ENCODE results near the gene SNX12.
"Not testable (repeated sequence)": the region's sequence is repeated elsewhere in the genome, so short reads cannot be mapped to it uniquely, and the experiment has no call there.

SNX12 gene

GRCh38 chrX:71053217-71053621, 14.9 kb downstream of the SNX12 start:
- H3K4me3 ChIP-seq (ENCODE audit: low read depth, low read length) = peak overlapping the region; percentile 31
- DNase-seq (ENCODE audit: low read depth, low spot score) = peak; percentile 19
- in situ Hi-C loops (cut with HindIII; ENCODE audit: low sequenced_read_pairs) = no loop called here
- TF ChIP-seq, protein P1, sequence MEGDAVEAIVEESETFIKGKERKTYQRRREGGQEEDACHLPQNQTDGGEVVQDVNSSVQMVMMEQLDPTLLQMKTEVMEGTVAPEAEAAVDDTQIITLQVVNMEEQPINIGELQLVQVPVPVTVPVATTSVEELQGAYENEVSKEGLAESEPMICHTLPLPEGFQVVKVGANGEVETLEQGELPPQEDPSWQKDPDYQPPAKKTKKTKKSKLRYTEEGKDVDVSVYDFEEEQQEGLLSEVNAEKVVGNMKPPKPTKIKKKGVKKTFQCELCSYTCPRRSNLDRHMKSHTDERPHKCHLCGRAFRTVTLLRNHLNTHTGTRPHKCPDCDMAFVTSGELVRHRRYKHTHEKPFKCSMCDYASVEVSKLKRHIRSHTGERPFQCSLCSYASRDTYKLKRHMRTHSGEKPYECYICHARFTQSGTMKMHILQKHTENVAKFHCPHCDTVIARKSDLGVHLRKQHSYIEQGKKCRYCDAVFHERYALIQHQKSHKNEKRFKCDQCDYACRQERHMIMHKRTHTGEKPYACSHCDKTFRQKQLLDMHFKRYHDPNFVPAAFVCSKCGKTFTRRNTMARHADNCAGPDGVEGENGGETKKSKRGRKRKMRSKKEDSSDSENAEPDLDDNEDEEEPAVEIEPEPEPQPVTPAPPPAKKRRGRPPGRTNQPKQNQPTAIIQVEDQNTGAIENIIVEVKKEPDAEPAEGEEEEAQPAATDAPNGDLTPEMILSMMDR (IDR thresholded peaks at IDR 0.05; ENCODE audit: low read depth, low read length) = no peak

DNA sequence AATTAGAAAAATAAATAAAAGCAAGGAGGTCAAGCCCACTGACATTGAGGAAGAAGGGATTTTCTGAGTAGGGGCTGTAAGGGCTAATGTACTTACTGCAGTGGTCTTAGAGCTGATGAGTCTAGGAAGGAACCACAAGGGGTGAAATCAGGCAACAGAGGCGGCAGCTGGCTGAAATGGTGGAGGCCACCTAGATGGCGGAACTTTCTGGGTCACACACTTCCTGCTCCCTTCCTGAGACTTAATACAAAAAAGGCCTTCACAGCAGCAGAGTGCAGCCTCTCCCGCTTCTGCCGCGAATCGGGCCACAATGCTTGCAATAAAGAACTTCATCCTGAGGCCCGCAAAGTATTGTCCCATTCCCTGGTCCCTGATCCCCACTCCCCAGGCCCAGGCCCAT, 15.4 kb downstream of the SNX12 start:
- in situ Hi-C loops (cut with HindIII; ENCODE audit: low sequenced_read_pairs) = no loop called here
- H3K4me3 ChIP-seq (ENCODE audit: low read depth, low read length) = peak overlapping the region; percentile 31

GRCh38 chrX:71047891-71048290, 20.2 kb downstream of the SNX12 start:
- H3K4me3 ChIP-seq (ENCODE audit: low read depth, low read length); in situ Hi-C loops (cut with HindIII; ENCODE audit: low sequenced_read_pairs); DNase-seq (ENCODE audit: low read depth, low spot score): not testable (repeated sequence)

More for the DNA sequence above, 15.4 kb downstream of the SNX12 start:
- no peak for DNase-seq (ENCODE audit: low read depth, low spot score)
- TF ChIP-seq, protein P1 (IDR thresholded peaks at IDR 0.05; ENCODE audit: low read depth, low read length) = no peak

- in situ Hi-C loops (cut with HindIII; ENCODE audit: low sequenced_read_pairs) = no loop called here
- TF ChIP-seq, protein P1 (IDR thresholded peaks at IDR 0.05; ENCODE audit: low read depth, low read length) = no peak
- peak; percentile 12 for DNase-seq (ENCODE audit: low read depth, low spot score)
- H3K4me3 ChIP-seq (ENCODE audit: low read depth, low read length) = no peak overlapping the region
Observed at GRCh38 chrX:71017396-71017939, 50.7 kb downstream of the SNX12 start.
